Activated CD8-positive, alpha-beta memory T cell treated with anti-CD3 and anti-CD28 coated beads, Interleukin-2, amount 50 U/mL, for 4 hours (primary cell): ENCODE results near the gene APCDD1.
"Not testable (repeated sequence)": the region's sequence is repeated elsewhere in the genome, so short reads cannot be mapped to it uniquely, and the experiment has no call there.

Source experiments
- DNase-seq: peaks from one replicate; pipeline ENCODE4 v3.0.0-alpha.2; 2020

Gene APCDD1

DNA sequence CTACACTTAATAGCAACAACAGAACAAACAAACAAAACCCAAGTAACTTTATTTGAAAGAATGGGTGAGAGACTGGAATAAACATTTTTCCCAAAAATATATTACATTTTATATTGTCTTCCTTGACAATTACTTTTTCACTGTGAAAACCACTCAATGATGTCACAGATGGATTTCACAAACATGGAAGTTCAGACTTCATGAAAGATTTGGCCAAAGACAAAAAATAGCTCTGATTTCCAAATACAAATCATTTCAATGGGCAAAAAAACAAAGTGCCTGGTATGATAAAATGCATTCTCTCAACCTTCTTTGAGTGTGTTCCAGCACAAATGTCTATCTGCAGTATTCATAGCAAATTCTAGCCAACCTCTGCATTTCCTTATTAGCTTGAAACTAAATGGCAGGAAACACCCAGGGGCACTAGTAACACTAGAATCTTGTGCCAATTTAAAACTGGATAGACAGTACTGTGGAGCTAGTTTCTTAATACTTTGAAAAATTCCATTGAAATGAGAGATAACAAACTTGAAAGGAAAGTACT lies 42.8 kb downstream of the APCDD1 start:
- no peak for DNase-seq

DNA sequence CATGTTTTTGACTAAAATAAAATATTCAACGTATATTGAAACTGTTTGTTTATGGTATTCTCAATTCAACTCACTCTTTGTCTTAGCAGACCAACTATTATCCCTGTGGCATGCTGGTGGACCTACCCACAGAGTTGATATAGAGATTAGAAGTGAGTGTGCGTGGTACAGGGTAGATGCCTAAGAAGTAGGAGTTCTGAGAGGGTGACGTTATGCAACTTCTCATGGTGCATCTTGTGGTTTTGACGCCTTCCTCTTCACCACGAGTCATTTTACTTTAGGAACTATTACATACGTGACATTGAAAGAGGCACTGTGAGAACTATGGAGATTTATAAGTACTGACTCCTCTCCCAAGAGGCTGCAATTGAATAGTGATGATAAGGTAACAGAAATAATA lies 44.8 kb downstream of the APCDD1 start:
- DNase-seq, result no peak

- no peak for DNase-seq
Observed at GRCh38 chr18:10500038-10500437, 45.6 kb downstream of the APCDD1 start.

DNA sequence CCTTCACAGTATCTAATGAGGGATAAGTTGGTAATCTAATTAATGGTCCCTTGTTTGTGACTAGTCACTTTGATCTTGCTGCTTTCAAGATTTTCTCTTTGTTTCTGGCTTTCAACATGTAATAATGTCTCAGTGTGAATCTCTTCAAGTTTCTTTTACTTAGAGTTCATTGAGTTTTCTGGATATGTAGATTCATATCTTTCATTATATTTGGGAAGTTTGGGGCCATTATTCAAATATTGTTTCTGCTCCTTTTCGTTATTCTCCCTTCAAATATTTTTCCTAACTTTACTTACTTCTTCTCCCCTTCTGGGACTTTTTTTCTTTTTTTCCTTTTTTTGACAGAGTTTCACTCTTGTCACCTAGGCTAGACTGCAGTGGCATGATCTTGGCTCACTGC lies 50.3 kb downstream of the APCDD1 start:
- DNase-seq, result no peak

- not testable (repeated sequence) for DNase-seq
Observed at GRCh38 chr18:10505892-10506291, 51.5 kb downstream of the APCDD1 start.

DNA sequence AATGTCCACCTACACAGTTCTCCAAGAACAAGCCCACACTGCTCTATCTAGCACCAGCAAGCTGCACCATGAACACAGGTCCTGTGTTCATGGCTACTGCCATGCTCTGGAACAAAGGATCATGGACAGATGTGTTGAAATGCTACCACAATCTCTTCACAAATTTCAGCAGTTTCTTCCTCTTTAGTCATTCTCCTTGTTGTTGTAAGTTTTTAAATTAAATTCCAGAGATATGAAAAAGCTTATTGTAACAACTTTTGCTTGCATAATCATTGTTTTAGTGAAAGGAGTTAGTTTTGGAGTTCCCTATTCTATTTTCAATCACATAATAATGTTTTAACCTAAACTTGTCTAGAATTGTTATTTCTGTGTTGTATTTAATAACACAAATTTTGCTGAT lies 54.2 kb downstream of the APCDD1 start:
- DNase-seq, result no peak

- no peak for DNase-seq
Observed at GRCh38 chr18:10511236-10511635, 56.8 kb downstream of the APCDD1 start.

GRCh38 chr18:10514082-10514481 lies 59.6 kb downstream of the APCDD1 start:
- DNase-seq, result no peak

DNA sequence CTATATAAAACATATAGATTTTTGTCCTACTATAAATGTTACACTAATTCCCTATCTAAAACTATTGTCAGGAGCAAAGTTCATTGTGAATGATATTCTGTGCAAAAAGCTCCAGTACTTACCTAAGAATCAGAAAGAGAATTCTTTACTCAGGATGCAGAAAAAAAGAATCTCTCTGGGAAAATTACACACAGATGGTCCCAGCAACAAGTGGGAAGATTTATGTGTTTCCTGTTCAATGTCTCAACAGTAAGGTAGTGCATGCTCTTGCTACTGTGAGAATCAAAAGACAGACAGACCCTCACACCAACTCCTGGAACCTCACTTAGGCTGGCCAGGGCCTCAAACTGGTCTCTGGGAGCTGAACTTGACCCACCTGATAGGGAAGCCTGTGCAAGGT lies 60.2 kb downstream of the APCDD1 start:
- DNase-seq, result no peak

DNA sequence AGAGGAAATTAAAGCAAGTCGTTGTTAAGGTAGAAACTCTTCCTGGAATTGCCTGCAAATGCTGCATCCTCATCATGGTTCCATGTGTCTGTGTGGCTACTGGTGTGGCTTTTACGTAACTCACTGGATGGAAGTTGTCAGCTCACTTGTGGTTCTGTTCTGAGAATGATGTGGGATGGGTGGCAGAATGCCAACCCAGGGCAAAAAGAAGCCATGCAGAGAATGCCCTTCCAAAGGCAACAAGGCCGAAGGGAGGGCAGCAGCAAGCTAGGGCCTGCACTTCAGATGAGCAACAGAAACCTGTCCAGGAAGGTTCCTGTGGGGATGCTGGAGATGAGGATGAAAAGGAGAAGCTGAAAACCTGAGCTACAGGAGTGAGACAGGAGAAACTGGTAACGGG lies 61.0 kb downstream of the APCDD1 start:
- no peak for DNase-seq

- DNase-seq, result no peak
Observed at GRCh38 chr18:10516078-10516477, 61.6 kb downstream of the APCDD1 start.

GRCh38 chr18:10518595-10519255 lies 64.3 kb downstream of the APCDD1 start:
- no peak for DNase-seq

GRCh38 chr18:10519366-10519765 lies 64.9 kb downstream of the APCDD1 start:
- no peak for DNase-seq

GRCh38 chr18:10519999-10520935 lies 65.8 kb downstream of the APCDD1 start:
- DNase-seq, result peak; percentile 54

DNA sequence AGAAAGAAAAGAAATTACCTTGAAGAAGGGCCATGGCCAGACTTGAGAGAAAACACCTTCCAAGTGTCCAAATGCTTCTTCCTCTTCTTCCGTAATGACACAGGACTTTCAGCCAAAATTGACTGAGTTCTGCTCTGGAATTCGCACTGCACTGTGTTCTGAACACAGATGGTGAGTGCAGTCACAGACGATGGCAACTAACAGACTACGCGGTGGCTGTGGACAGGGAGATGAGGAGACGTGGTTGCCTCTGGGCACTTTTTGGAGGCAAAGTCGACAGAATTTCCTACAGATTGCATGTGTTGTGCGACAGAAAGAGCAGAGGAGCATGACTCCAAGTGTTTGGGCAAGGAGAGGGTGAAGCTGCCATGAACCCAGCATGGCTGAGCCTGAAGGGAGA lies 67.1 kb downstream of the APCDD1 start:
- no peak for DNase-seq

DNA sequence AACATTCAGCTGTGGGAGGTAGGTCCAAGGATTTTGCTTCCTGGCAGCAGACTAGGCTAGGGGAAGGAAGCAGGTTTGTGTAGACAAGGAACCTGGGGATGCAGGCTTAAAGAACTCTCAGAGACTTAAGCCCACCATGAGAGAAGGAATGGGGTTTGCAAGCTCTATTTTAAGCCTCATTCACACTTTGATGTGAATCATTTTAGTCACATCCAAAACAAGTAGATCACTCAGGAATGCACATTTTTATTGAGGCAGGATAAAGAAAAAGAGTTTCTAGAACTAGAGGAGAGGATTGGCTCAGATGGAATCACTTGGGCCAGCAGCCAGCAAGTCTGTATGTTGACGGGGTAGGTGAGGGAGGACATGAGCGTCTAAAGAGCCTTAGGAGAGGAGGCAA lies 68.1 kb downstream of the APCDD1 start:
- DNase-seq, result no peak

DNA sequence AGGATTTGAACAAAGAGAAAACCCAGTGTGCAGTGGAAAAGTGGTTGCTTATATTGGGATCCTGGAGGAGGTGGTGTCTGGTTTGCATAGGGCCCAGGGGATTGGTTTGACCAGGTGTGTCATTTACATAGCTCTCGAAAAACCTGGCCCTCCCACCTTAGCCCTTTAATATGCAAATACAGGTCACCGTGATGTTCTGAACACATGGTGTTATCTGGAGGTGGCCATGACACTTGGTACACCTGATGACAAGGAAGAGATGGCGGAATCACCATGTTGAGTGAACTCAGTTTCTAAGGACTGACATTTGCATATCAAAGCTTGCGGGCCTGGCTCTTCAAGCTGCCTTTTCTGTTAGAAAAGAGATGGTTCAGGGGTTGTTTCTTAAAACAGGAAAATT lies 69.1 kb downstream of the APCDD1 start:
- no peak for DNase-seq

DNA sequence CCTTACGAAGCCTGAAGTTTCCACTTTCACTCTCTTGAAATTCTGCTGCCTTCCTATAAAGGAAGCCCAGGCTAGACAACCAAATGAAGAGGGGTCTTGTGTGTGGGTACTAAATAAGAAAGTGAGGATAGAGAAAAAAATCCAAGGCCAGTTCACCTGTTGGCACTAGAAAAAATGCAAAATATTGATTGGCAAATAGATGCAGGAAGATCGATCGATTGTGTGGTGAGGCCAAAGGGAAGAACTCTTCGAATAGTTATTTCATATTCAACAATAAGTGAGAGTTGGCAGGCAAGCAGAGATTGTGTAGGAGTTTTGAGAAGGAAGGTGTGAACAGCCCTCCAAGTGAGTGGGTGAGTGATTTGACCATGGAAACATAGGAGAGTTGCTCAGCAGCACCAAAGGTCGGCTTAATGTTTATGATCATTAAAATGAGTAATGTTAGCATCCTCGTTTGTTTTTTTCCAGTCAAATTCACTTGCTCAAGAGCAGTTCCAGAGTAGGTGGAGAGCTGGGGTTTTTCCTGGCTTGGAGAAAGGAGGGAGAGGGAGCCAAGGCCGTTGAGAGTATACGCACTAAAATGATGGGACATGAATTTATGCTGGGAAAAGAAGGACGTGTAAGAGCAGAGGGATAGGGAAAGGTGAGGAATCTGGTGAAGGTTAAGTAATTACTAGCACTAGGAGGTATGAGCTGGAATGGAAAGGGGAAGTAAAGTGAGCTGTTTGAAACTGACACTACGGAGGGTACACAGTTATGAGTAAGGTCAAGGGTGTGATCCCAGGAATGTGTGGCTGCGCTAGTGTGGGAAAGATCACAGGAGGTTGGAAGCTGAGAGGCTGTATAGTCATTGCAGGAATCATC lies 70.3 kb downstream of the APCDD1 start:
- no peak for DNase-seq

- DNase-seq, result no peak
Observed at GRCh38 chr18:10525371-10525691, 70.9 kb downstream of the APCDD1 start.

DNA sequence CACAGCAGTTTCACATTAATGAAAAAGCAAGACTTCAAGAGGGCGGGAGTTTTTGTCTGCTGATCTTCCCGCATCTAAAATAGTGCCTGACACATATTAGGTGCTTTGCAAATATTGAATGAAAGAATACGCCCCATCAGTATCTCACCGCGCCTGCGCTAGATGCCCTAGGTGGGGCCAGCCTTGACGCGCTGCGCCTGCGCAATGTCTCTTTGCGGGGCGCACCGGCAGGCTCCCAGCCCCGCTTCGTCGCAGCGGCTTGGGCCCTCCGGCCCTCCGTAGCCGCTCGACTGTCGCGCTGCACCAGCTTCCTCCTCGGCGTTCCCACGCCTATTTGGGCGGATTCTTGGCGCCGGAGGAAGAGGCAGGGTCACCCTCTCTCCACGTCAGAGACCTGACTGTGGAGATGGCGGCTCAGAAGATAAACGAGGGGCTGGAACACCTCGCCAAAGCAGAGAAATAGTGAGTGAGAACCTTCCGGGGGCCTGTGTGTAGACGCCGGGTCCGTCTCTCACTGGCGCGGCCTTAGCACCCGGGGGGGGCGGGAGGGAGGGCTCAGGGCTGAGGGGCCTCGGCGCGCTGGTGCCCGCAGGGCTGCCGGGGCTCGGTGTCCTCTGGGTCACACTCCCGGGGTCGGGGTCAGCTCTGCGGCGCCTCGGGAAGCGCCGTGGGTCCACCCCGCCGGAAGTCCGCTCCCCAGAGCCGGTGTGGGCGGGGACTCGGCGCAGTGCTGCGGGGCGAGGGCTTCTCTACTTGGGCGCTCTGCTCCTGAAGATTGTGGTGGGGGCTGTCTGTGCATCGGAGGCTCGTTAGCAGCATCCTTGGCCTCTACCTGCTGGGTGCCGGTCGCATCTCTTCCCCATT lies 71.5 kb downstream of the APCDD1 start, which contains the start of gene NAPG:
Gene NAPG, plus strand, starts transcription at position 331 of the 864 bp plus-strand sequence. Its CDS starts 76 bp downstream, at position 407.
- DNase-seq, result peak; percentile 89

- no peak for DNase-seq
Observed at GRCh38 chr18:10526561-10526949, 72.1 kb downstream of the APCDD1 start.

DNA sequence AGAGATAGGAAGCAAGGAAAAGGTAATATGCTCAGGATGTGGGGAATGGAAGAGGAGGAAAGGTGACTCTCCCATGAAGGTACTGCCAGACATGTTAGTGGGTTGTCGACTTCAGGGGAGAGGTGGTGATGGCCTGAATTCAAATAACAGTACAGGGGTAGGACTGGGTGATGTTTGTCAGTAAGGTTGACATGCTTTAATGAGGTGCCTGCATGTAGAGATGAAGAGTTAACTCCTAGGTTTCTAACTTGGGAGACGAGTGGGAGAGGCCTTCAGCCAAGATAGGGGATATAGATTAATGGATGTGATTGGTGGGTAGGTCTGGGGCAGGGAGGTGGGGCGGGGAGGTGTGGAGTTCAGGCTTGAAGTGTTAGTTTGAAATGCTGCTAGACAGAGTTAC lies 74.0 kb downstream of the APCDD1 start:
- no peak for DNase-seq
